Choroid plexus epithelial cell (primary cell): ENCODE results near the gene JMJD6.
A peak's percentile ranks its signal among the peaks of the same experiment; 100 is the strongest.

ENCODE experiments used
- DNase-seq: peaks from one replicate; pipeline ENCODE4 v3.0.0-alpha.2; 2010; ENCODE audit warnings: low read depth
- H3K4me3 ChIP-seq: 2 replicates; pipeline ENCODE4 v1.5.1; 2011; ENCODE audit warnings: low read depth, mild to moderate bottlenecking, control low read depth, low read length, moderate library complexity
- TF ChIP-seq, protein P1 (sequence below): conservative IDR thresholded peaks from 2 replicates; pipeline ENCODE4 v1.5.1; 2011; ENCODE audit warnings: low read depth, mild to moderate bottlenecking, control low read depth, inconsistent platforms, low read length, moderate library complexity

The JMJD6 gene

DNA sequence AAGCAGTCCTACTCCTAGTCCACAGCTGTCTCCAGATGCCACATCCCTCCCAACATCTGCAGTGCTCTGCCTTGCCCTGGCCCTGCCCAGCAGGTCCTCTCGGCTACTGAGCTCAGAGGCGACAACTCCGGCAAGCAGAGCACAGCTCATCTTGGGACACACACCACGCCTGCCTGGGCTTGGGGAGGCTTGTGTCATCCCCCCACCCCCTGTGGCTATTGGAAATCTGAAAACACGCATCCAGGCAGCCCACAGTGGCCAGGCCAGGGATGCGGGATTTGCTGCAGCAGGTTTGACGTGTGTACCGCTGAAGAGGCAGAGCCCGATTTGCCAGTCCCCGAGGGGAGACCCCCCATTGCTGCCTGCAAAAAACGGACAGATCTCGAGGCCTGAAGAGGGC is 41.0 kb downstream of the JMJD6 start:
- H3K4me3 ChIP-seq, result no peak overlapping the region
- no peak for DNase-seq
- TF ChIP-seq, protein P1, sequence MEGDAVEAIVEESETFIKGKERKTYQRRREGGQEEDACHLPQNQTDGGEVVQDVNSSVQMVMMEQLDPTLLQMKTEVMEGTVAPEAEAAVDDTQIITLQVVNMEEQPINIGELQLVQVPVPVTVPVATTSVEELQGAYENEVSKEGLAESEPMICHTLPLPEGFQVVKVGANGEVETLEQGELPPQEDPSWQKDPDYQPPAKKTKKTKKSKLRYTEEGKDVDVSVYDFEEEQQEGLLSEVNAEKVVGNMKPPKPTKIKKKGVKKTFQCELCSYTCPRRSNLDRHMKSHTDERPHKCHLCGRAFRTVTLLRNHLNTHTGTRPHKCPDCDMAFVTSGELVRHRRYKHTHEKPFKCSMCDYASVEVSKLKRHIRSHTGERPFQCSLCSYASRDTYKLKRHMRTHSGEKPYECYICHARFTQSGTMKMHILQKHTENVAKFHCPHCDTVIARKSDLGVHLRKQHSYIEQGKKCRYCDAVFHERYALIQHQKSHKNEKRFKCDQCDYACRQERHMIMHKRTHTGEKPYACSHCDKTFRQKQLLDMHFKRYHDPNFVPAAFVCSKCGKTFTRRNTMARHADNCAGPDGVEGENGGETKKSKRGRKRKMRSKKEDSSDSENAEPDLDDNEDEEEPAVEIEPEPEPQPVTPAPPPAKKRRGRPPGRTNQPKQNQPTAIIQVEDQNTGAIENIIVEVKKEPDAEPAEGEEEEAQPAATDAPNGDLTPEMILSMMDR, result no peak

DNA sequence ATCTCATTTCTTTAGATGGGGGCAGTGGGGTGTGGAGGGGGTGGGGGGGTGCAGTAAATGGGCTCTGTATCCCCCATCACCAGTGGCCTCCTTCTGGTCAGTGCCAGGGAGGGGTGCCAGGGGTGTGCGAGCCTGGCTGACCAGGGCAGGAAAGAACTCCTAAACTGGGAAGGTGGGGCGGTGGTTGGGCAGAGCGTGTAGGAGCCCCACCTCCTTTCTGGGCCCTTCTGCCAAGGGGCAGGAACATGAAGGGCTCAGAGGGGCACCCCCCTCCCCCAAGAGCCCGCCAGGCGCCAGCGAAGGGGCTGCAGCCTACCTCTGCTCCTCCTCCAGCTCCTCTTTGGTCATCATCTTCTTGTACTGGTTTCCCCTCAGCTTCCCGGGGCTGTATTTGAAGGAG is 41.6 kb downstream of the JMJD6 start:
- H3K4me3 ChIP-seq, result no peak overlapping the region
- DNase-seq, result no peak
- TF ChIP-seq, protein P1, result no peak

DNA sequence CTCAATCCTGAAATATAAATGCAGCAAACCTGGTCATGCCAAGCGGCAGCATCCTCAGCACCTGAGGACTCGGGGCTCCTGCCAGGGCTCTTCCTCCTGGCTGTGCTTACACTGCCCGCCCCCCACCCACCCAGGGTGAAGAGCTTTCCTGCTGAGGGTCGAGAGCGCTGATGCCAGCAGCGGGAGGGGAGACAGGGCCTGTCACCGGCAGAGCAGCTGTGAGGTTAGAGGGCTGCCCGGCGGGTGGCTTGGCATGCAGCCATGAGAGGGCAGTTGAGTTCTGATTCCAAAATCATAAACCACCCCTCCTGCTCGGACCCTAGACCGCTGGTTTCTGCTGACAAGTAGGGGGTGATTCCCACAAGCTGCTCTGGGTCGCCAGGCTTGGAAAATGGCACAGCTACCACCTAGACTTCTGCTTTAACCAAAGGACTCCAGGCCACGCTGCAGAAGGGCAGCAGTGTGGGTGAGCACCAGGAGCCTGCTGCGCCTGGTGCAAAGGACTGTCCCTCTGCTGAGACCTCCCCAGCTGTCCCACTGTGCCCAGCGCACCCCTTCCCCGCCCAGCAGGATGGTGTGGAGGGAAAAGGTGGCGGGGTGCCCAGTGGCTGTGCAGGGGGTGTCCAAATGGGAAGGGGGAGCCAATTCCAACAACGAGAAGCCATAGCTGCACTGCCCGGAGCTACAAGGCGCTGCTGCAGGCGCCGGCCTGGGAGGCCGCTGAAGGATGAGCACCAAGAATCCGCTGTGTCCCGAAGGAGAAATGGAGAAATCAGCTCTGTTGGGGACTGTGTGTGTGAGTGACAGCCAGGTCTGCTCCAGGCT is 42.3 kb downstream of the JMJD6 start:
- TF ChIP-seq, protein P1, result no peak
- DNase-seq, result no peak
- no peak overlapping the region for H3K4me3 ChIP-seq

DNA sequence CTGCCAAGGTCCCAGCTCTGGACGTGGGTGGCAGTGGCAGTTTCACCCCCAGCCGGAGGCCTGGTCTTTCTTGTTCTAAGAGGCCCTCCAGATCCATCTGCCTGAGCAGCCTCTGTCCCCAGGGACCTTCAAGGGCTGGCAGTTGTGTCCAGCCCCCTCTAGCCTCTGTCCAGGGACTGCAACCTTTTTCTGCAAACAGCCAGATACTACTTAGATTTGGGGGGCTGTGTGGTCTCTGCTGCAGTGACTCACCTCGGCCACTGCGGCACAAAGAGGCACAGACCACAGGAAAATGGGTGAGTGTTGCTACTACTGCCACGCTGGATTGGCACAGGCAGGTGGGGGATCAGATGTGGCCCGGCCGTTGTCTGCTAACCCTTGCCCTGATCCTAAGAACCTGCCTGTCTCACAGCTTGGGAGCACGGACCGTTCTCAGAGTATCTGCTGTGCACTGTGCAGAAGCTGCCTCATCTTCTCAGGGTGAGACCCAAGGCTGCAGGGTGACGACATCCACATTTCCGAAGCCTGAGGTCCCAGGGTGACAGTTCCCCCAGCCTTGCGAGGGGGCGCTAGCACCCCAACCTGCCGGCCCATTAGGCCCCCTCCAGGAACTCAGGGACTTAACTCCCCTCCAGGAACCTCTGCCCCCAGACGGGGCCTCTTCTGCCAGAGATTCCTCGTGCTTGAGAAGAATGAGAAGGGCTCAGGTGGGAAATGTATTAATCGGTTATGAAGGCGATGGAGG is 43.2 kb downstream of the JMJD6 start:
- H3K4me3 ChIP-seq, result no peak overlapping the region
- no peak for DNase-seq
- TF ChIP-seq, protein P1, result peak; percentile 19

DNA sequence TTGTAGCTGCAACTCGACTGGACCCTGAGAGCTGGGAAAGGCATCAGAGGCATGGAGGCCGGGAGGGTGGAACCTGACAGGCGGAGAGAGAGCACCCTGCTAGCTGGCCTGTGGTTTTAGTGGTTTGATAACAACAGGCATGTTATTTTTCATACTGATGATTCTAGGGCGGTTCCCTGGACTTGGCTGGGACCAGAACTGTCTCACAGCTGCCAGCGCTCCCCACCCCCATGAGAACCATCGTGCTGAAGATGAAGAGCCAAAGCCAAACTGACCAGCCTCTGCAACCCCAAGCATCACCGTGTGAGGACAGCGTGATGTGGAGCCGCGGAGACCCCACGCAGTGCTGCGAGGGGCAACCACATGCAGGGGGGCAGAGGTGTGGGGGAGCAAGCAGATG is 44.1 kb downstream of the JMJD6 start:
- DNase-seq, result peak; percentile 66

DNA sequence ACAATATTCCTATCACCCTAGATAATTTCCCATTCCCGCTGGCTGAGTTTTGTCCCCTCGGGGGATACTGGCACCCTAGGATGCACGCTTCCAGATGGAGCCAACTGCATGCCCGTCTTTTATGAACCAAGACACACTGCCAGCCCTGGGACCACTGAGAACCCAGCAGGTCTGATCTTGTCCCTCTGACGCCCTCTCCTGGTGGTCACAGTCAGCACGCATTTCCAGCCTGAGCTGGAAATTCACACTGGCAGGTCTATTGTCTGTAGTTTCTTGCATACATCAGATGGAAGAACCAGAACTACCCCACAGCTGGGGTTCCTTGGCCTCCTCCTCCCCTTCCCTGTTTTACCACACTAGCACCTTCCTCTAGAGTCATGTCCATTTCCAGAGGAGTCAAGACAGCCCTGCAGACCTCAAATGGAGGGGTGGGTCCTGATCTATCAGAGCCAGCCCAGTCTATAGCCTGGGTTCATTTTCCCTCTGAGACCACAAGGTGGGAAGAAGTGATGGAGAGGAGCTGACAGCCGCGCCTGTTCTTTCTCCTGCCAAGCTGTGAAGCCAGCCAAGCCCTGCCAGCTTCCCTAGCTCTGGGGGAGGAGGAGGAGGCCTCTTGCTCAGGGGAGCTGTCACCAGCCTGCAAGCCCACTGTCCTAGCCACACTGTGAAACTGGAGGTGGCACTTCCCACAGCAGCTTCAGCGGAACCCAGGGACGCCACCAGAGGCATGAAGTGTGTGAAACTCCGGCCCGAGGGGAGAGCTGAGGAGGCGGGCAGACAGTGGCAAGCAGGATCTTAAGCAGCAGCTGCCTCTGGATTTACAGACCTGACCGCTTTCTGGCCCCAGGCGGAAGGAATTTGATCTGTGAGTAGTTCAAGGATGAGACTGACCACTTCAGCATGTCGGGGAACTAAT is 44.9 kb downstream of the JMJD6 start:
- H3K4me3 ChIP-seq, result no peak overlapping the region
- peak; percentile 85 for DNase-seq
- TF ChIP-seq, protein P1, result peak; percentile 94

More for the DNA sequence above, 44.1 kb downstream of the JMJD6 start:
- H3K4me3 ChIP-seq, result no peak overlapping the region
- TF ChIP-seq, protein P1, result no peak
